Gastrocnemius medialis (tissue), 4 donors: ENCODE results near the gene P2RX4. TPM values are rescaled to one million over a fixed set of nuclear protein-coding genes. Genes with fewer than 3 reads are reported as not detected.
A peak's percentile ranks its signal among the peaks of the same experiment; 100 is the strongest.
"Not testable (repeated sequence)": the region's sequence is repeated elsewhere in the genome, so short reads cannot be mapped to it uniquely, and the experiment has no call there.

Experiments
- ATAC-seq, 2 donors: fragments of 150-250 bp; one replicate each; pipeline ENCODE4 v1.9.1; 2016
- DNase-seq, 2 donors: peaks; one replicate each; pipeline ENCODE4 v3.0.0-alpha.2; 2019
- H3K27ac ChIP-seq, 4 donors: fragments of 200-600 bp; sonication (generic); 1 replicate in 1 of 4; 2 replicates in 3 of 4; pipeline ENCODE4 v1.5.1; 2016 to 2018; ENCODE audit warnings: mild to moderate bottlenecking in 2 of 4, moderate library complexity in 1 of 4
- H3K27me3 ChIP-seq, 3 donors: fragments of 200-600 bp; sonication (generic) in 2 of 3; 1 replicate in 1 of 3; 2 replicates in 2 of 3; pipeline versions ENCODE4 v1.5.1 to v1.6.0; 2016 to 2019; ENCODE audit warnings: mild to moderate bottlenecking in 1 of 3, moderate library complexity in 1 of 3
- H3K36me3 ChIP-seq, 2 donors: fragments of 200-600 bp; sonication (generic) in 1 of 2; one replicate each; pipeline ENCODE4 v1.5.1; 2017 to 2018
- H3K4me1 ChIP-seq, 2 donors: fragments of 200-600 bp; sonication (generic) in 1 of 2; one replicate each; pipeline ENCODE4 v1.5.1; 2016 to 2017; ENCODE audit warnings: mild to moderate bottlenecking in 2 of 2
- H3K4me3 ChIP-seq, 4 donors: fragments of 200-600 bp; sonication (generic) in 3 of 4; 1 replicate in 1 of 4; 2 replicates in 3 of 4; pipeline ENCODE4 v1.5.1; 2016 to 2019; ENCODE audit warnings: mild to moderate bottlenecking in 2 of 4
- H3K9me3 ChIP-seq, 3 donors: fragments of 200-600 bp; sonication (generic) in 2 of 3; 1 replicate in 1 of 3; 2 replicates in 2 of 3; pipeline ENCODE4 v1.5.1; 2016 to 2019
- CTCF ChIP-seq, 5 experiments: fragments of 450-650 bp in 3 of 5; fragments of 200-600 bp in 2 of 5; sonication (generic) in 2 of 5; IDR thresholded peaks in 4 of 5; conservative IDR thresholded peaks in 1 of 5; 1 replicate in 4 of 5; 2 replicates in 1 of 5; pipeline ENCODE4 v1.5.1; 2016 to 2019; ENCODE audit warnings: antibody characterized with exemption in 5 of 5, mild to moderate bottlenecking in 3 of 5, moderate library complexity in 3 of 5
- POLR2A ChIP-seq, 2 donors: fragments of 450-650 bp; IDR thresholded peaks; one replicate each; pipeline ENCODE4 v1.6.1; 2017; ENCODE audit warnings: antibody characterized with exemption in 2 of 2, mild to moderate bottlenecking in 2 of 2, moderate library complexity in 2 of 2
- in situ Hi-C, 4 donors: fragments of 200-750 bp; cut with MboI; loops; one replicate each; pipeline versions ENCODE4 v1.15.0 to v1.8.0; 2017; ENCODE audit warnings: low sequenced_read_pairs in 4 of 4
- intact Hi-C: fragments of 100-400 bp; cut with DNase I; formaldehyde crosslinking; loops from one replicate; pipeline ENCODE4 v1.15.1; 2023; ENCODE audit warnings: low total_unique reads
- total RNA-seq, 4 donors: library from RNA; depleted of rRNA; stranded (reverse); fragments of >200 nt; gene quantifications; one replicate each; pipeline versions ENCODE4 v1.1.0 to v1.2.3, GENCODE V29; 2016

P2RX4 gene
- total RNA-seq, 4 donors from 2014 or later = 3.9 to 7.9 (median 6.1) TPM

GRCh38 chr12:121203482-121203881, 6.4 kb upstream of the P2RX4 start:
- DNase-seq = no peak
- intact Hi-C loops = no loop called here
- TF ChIP-seq CTCF (IDR thresholded peaks at IDR 0.05 in 4 of 5, conservative IDR thresholded peaks at IDR 0.05 in 1 of 5) = no peak
- no peak for TF ChIP-seq POLR2A (IDR thresholded peaks at IDR 0.05)

GRCh38 chr12:121205491-121205890, 4.4 kb upstream of the P2RX4 start:
- TF ChIP-seq CTCF (IDR thresholded peaks at IDR 0.05 in 4 of 5, conservative IDR thresholded peaks at IDR 0.05 in 1 of 5) = no peak
- no peak for TF ChIP-seq POLR2A (IDR thresholded peaks at IDR 0.05)
- Histone ChIP-seq H3K4me1 (peaks cover 0 to 2% of the 10 kb centered on the region in 2 donors), H3K4me3 (no peak overlapping the region), H3K27ac (no peak overlapping the region), H3K27me3 (no peaks in the 10 kb centered on the region), H3K9me3 (no peaks in the 10 kb centered on the region), H3K36me3 (no peaks in the 10 kb centered on the region)
- ATAC-seq = no peak
- in situ Hi-C loops = no loop called here
- intact Hi-C loops = no loop called here
- no peak for DNase-seq

More at GRCh38 chr12:121203482-121203881, 6.4 kb upstream of the P2RX4 start:
- H3K27me3 ChIP-seq = no peaks in the 10 kb centered on the region
- no peak overlapping the region for H3K4me3 ChIP-seq
- no peaks in the 10 kb centered on the region for H3K36me3 ChIP-seq
- no peaks in the 10 kb centered on the region for H3K4me1 ChIP-seq
- no peak for ATAC-seq
- in situ Hi-C loops = no loop called here
- H3K9me3 ChIP-seq = no peaks in the 10 kb centered on the region
- no peak overlapping the region for H3K27ac ChIP-seq

GRCh38 chr12:121208571-121208970, 1.4 kb upstream of the P2RX4 start:
- H3K27me3 ChIP-seq, H3K27ac ChIP-seq, H3K4me3 ChIP-seq, H3K4me1 ChIP-seq, DNase-seq, H3K36me3 ChIP-seq, H3K9me3 ChIP-seq, in situ Hi-C loops, ATAC-seq, intact Hi-C loops: not testable (repeated sequence)

- in situ Hi-C loops (no loop called here), intact Hi-C loops (no loop called here)
- Histone ChIP-seq H3K36me3 (no peaks in the 10 kb centered on the region), H3K9me3 (no peaks in the 10 kb centered on the region), H3K27ac (peak overlapping the region in 1 of 4 donors; percentile 80), H3K27me3 (no peaks in the 10 kb centered on the region), H3K4me3 (peak overlapping the region in 3 of 4 donors; percentile 60 to 74 (median 69)), H3K4me1 (peaks cover 0 to 8% of the 10 kb centered on the region in 2 donors)
- no peak for DNase-seq
- ATAC-seq = no peak
- TF ChIP-seq POLR2A (IDR thresholded peaks at IDR 0.05) (no peak), CTCF (IDR thresholded peaks at IDR 0.05 in 4 of 5, conservative IDR thresholded peaks at IDR 0.05 in 1 of 5) (no peak)
These were observed 708 bp upstream of the P2RX4 start for GRCh38 chr12:121209221-121209620.

- Histone ChIP-seq H3K4me1 (peaks cover 0 to 8% of the 10 kb centered on the region in 2 donors), H3K9me3 (no peaks in the 10 kb centered on the region), H3K4me3 (no peak overlapping the region), H3K27me3 (no peaks in the 10 kb centered on the region), H3K27ac (no peak overlapping the region), H3K36me3 (no peaks in the 10 kb centered on the region)
- ATAC-seq = no peak
- TF ChIP-seq POLR2A (IDR thresholded peaks at IDR 0.05) (no peak), CTCF (IDR thresholded peaks at IDR 0.05 in 4 of 5, conservative IDR thresholded peaks at IDR 0.05 in 1 of 5) (no peak)
- in situ Hi-C loops (no loop called here), intact Hi-C loops (loop anchor here (5.0 kb wide), 1 partner anchor 86 kb away; no protein-coding TSS in a partner anchor)
- DNase-seq = no peak
These were observed 2.9 kb downstream of the P2RX4 start for GRCh38 chr12:121212875-121213274.
